Fibroblast of lung (primary cell): Measurements from ENCODE around the gene PDIK1L. TPM values are rescaled to one million over a fixed set of nuclear protein-coding genes. Genes with fewer than 3 reads are reported as not detected.

Source experiments
- DNase-seq, 2 donors: peaks; one replicate each; pipeline versions ENCODE4 v3.0.0 to v3.0.0-alpha.2; 2010; ENCODE audit warnings: low read depth in 2 of 2
- H2AFZ ChIP-seq: 2 replicates; pipeline ENCODE4 v1.5.1; 2012; ENCODE audit warnings: low read length, control low read depth, inconsistent platforms
- H3K27ac ChIP-seq: 2 replicates; pipeline ENCODE4 v1.5.1; 2011; ENCODE audit warnings: low read length, control low read depth; ENCODE audit not compliant: insufficient read depth
- H3K27me3 ChIP-seq: 2 replicates; pipeline ENCODE4 v1.5.1; 2011; ENCODE audit warnings: mild to moderate bottlenecking, low read length; ENCODE audit not compliant: control insufficient read depth, insufficient read depth
- H3K36me3 ChIP-seq: 2 replicates; pipeline ENCODE4 v1.5.1; 2011; ENCODE audit warnings: low read length; ENCODE audit not compliant: control insufficient read depth, insufficient read depth
- H3K4me1 ChIP-seq: 2 replicates; pipeline ENCODE4 v1.5.1; 2011; ENCODE audit warnings: low read length; ENCODE audit not compliant: control insufficient read depth, insufficient read depth; ENCODE audit errors: extremely low read depth
- H3K4me2 ChIP-seq: 2 replicates; pipeline ENCODE4 v1.5.1; 2011; ENCODE audit warnings: low read length, control low read depth; ENCODE audit not compliant: insufficient read depth; ENCODE audit errors: extremely low read depth
- H3K4me3 ChIP-seq, 4 experiments: fragments of 200-600 bp in 1 of 4; sonication (generic) in 1 of 4; replicated peaks in 1 of 4; 2 replicates each; pipeline ENCODE4 v1.5.1; 2011 to 2016; ENCODE audit warnings: low read length in 4 of 4, low read depth in 3 of 4, mild to moderate bottlenecking in 3 of 4, control low read depth in 2 of 4, inconsistent platforms in 1 of 4, mixed read lengths in 1 of 4; ENCODE audit not compliant: insufficient read depth in 1 of 4; ENCODE audit errors: control extremely low read depth in 1 of 4
- H3K79me2 ChIP-seq: 2 replicates; pipeline ENCODE4 v1.5.1; 2012; ENCODE audit warnings: mild to moderate bottlenecking, low read length, inconsistent platforms; ENCODE audit not compliant: control insufficient read depth, insufficient read depth
- H3K9ac ChIP-seq: 2 replicates; pipeline ENCODE4 v1.5.1; 2011; ENCODE audit warnings: mild to moderate bottlenecking, low read length, control low read depth; ENCODE audit not compliant: insufficient read depth
- H3K9me3 ChIP-seq: 2 replicates; pipeline ENCODE4 v1.5.1; 2012; ENCODE audit warnings: low read depth, low read length; ENCODE audit not compliant: control insufficient read depth, insufficient read depth
- H4K20me1 ChIP-seq: 2 replicates; pipeline ENCODE4 v1.5.1; 2011; ENCODE audit warnings: low read length; ENCODE audit not compliant: control insufficient read depth, insufficient read depth; ENCODE audit errors: extremely low read depth
- EZH2 ChIP-seq: IDR thresholded peaks from 2 replicates; pipeline ENCODE4 v1.5.1; 2012; ENCODE audit warnings: low read length, control low read depth, mild to moderate bottlenecking; ENCODE audit errors: missing control alignments
- polyA plus RNA-seq, 2 donors: library from polyadenylated mRNA; depleted of rRNA in 1 of 2; stranded (reverse) in 1 of 2; unstranded in 1 of 2; fragments of >200 nt; gene quantifications; 2 replicates each; pipeline ENCODE4 v1.2.1, GENCODE V29; 2011 to 2012; ENCODE audit warnings: missing spikeins in 1 of 2
- total RNA-seq: library from RNA; depleted of rRNA; stranded (reverse); fragments of >200 nt; gene quantifications from 2 replicates; pipeline ENCODE4 v1.2.1, GENCODE V29; 2014
- TF ChIP-seq, protein P1 (sequence below), 2 donors: IDR thresholded peaks in 1 of 2; conservative IDR thresholded peaks in 1 of 2; 1 replicate in 1 of 2; 2 replicates in 1 of 2; pipeline ENCODE4 v1.5.1; 2011 to 2012; ENCODE audit warnings: low read length in 2 of 2, control low read depth in 1 of 2, inconsistent platforms in 1 of 2, low read depth in 1 of 2, mild to moderate bottlenecking in 1 of 2

PDIK1L gene
- total and polyA plus RNA-seq, 2 donors (not counting 1 experiment from before 2014, with no cell fraction given): 3.0 to 4.3 TPM

GRCh38 chr1:26169669-26170471 lies 58.2 kb downstream of the PDIK1L start, which contains the start of gene ZNF593:
ZNF593 (plus strand) TSS chr1:26169908; CDS start chr1:26169984, 76 bp downstream.
- Histone ChIP-seq H3K79me2 (peaks cover 6% of the 10 kb centered on the region), H3K4me2 (peak within 1 kb of the TSS; percentile 97), H3K4me3 (peak within 1 kb of the TSS; percentile 80 to 94 (median 84)), H3K9me3 (no peaks in the 10 kb centered on the region), H3K36me3 (peaks cover 3% of the 10 kb centered on the region), H4K20me1 (no peaks in the 10 kb centered on the region), H3K27me3 (no peaks in the 10 kb centered on the region), H2AFZ (peak within 1 kb of the TSS; percentile 75), H3K27ac (peak within 1 kb of the TSS; percentile 84), H3K9ac (peak within 1 kb of the TSS; percentile 95), H3K4me1 (peaks cover 4% of the 10 kb centered on the region)
- peak; percentile 88 to 92 for DNase-seq
- TF ChIP-seq, protein P1, sequence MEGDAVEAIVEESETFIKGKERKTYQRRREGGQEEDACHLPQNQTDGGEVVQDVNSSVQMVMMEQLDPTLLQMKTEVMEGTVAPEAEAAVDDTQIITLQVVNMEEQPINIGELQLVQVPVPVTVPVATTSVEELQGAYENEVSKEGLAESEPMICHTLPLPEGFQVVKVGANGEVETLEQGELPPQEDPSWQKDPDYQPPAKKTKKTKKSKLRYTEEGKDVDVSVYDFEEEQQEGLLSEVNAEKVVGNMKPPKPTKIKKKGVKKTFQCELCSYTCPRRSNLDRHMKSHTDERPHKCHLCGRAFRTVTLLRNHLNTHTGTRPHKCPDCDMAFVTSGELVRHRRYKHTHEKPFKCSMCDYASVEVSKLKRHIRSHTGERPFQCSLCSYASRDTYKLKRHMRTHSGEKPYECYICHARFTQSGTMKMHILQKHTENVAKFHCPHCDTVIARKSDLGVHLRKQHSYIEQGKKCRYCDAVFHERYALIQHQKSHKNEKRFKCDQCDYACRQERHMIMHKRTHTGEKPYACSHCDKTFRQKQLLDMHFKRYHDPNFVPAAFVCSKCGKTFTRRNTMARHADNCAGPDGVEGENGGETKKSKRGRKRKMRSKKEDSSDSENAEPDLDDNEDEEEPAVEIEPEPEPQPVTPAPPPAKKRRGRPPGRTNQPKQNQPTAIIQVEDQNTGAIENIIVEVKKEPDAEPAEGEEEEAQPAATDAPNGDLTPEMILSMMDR (conservative IDR thresholded peaks at IDR 0.05 in 1 of 2, IDR thresholded peaks at IDR 0.05 in 1 of 2; ENCODE audit: low read depth in 1 of 2, low read length in 2 of 2): peak; percentile 73 to 86
- no peak for TF ChIP-seq EZH2

- Histone ChIP-seq H3K27ac (peak overlapping the region; percentile 84), H3K4me1 (peaks cover 4% of the 10 kb centered on the region), H3K36me3 (peaks cover 3% of the 10 kb centered on the region), H3K9ac (peak overlapping the region; percentile 95), H3K4me3 (peak overlapping the region; percentile 80 to 94 (median 84)), H3K4me2 (peak overlapping the region; percentile 97), H3K79me2 (peaks cover 6% of the 10 kb centered on the region), H4K20me1 (no peaks in the 10 kb centered on the region), H3K9me3 (no peaks in the 10 kb centered on the region), H3K27me3 (no peaks in the 10 kb centered on the region), H2AFZ (peak overlapping the region; percentile 75)
- no peak for DNase-seq
- TF ChIP-seq EZH2: no peak
- TF ChIP-seq, protein P1 (conservative IDR thresholded peaks at IDR 0.05 in 1 of 2, IDR thresholded peaks at IDR 0.05 in 1 of 2; ENCODE audit: low read depth in 1 of 2, low read length in 2 of 2): no peak
Measured at GRCh38 chr1:26170472-26170821, 58.8 kb downstream of the PDIK1L start.

DNA sequence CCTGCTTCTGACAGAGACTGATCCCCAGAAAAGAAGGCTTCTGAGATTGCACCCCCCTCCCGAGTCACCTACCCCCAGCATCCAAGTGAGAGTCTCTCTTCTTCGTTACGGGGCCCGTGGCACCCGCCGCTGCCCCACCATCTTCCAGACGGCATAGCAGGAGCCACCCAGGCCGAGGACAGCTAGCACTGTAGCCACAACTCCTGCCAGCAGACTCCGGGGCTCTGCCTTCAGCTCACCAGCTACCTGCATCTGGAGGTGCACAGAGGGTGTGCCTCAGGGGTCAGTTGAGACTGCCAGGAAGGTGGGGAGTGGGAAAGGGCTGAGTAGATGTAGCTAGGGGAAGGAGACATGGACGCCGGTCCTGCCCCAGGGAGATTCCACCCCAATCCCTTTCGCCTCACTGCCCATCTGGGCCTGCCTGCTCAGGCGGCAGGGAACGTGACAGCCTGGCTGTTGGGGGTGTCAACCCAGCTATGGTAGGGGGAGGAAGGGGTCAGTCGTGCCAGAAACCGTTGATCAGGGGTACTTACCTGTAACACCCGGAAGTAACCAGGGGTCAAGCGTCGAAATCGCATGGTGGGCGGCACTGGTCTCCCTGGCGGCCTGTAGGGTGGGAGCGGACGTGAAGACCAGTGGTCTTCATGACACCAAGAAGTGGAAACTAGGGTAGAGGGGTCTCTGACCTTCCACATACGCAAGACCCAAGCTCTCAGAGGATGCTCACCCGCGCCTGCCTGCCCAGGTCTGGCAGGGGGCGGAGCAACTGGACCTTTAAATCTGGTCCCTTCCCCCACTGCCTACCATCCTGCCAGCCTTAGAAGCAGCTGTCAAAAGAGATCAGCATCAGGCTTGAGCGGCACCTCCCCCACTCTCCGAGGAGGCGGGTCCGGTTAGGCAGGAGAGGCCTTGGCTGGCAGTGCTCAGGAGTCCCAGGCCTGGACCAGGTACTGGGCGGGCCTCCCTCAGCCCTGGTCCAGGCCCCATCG lies 59.8 kb downstream of the PDIK1L start, which contains the start of gene ZNF593OS:
ZNF593OS (minus strand) TSS at position 749 of the 989 bp plus-strand sequence; CDS start at position 578, 171 bp downstream.
- H3K9ac ChIP-seq: no peak within 1 kb of the TSS
- no peak for TF ChIP-seq EZH2
- TF ChIP-seq, protein P1 (conservative IDR thresholded peaks at IDR 0.05 in 1 of 2, IDR thresholded peaks at IDR 0.05 in 1 of 2; ENCODE audit: low read depth in 1 of 2, low read length in 2 of 2): no peak
- H3K36me3 ChIP-seq: peaks cover 3% of the 10 kb centered on the region
- H3K79me2 ChIP-seq: peaks cover 6% of the 10 kb centered on the region
- H3K4me1 ChIP-seq: peaks cover 4% of the 10 kb centered on the region
- H3K4me2 ChIP-seq: peak within 1 kb of the TSS; percentile 97
- no peak within 1 kb of the TSS for H3K27ac ChIP-seq
- H2AFZ ChIP-seq: no peak within 1 kb of the TSS
- no peaks in the 10 kb centered on the region for H4K20me1 ChIP-seq
- peak within 1 kb of the TSS; percentile 80 to 94 (median 84) for H3K4me3 ChIP-seq
- no peaks in the 10 kb centered on the region for H3K27me3 ChIP-seq
- no peaks in the 10 kb centered on the region for H3K9me3 ChIP-seq
- DNase-seq: no peak
